ENCODE data around the gene GALR2.
A peak's percentile ranks its signal among the peaks of the same experiment; 100 is the strongest.
"Not testable (repeated sequence)": the region's sequence is repeated elsewhere in the genome, so short reads cannot be mapped to it uniquely, and the experiment has no call there.

The GALR2 gene

DNA sequence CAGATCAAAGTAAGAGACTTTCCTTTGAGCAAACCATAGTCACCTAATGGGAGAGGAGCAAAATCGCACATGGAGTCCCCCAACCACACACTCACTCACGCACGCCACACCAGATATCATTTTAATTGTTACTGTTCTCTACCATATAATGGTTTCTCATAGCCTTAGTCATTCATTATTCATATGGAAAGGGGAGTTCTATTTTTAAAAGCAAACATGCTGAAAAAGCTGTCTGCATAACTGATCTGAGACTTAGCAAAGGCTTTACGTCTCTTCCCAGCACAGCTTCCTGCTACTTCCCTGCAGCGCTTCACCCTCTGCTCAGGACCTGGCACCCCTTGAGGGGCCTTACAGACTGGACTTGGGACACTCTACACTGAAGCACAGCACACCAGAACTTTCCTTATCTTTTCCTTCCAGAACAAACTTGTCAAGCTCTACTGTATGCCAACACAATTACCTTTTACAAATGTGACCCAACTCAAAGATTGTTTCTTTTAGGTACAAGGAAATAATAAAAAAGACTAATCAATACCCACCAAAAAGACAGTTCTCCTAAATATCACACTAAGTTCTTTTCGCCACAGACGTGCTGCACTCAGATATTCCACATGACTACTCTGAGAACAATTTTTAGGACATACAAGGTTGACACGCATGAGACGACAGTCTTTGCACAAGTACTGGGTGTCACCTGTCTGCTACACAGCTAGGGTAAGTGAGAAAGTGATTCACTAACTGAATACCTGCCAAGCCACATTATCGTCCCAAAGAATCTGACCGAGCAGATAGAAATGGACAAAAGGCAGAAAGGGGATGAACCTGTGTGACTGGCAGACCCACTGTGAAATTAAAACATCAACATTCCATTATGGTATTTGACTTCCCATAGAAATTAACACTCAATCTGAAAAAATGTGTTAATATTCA is 23.8 kb upstream of the GALR2 start:
- DNase-seq (no peak), ATAC-seq (no peak)

DNA sequence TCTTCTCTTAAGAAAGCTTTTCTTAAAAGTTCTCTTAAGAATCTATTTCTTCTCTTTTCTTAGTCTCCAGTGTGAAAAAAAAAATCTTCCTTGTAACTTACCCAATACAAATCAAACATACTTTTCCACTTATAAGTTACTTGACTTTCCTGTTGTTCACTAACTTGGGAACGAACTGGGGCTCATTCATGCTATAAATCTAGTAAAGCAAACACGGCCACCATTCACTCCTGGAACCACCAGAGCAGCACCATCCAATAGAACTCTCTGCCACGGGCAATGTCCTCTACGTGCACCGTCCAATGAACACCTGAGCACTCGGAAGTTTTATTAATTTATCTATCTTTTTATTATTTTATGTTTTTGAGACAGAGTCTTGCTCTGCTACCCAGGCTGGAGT is 23.0 kb upstream of the GALR2 start:
- no peak for DNase-seq

DNA sequence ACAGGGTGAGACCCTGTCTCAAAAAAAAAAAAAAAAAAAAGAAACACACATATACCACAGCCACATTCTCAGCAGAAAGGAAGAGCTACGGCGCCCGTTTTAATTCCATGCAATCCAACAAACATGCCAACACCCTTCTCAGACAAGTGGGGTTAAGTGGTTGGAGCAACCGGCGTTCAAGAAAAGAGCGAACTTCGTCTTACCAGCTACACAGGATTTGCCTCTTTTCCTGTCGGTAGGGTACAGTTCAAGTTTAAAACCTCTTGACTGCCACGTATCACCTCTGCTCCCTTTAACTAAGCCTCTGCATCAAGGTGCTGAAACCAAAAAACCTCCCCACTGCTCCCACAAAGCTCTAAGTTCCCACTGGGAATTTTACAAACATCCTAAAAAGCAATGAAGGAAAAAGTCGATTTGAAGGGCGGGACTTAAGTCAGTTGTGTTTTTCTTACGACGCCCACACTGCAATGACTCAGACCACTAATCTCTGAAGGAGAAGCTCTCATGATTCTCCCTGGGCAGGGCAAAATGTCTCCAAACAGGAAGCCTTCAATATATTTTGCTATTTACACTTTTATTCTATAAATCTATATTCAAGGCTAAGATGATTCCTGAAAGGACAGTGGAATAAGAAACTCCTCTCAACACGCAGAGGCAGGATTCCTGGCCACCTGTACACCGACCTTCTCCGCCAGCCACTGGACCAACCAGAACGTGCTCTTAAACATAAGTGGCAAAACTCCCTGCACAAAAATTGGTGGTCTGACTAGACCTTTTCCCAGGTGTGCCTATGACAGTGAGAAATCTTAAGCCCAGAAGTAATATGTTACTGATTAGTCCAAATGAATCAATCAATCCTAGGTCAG is 21.1 kb upstream of the GALR2 start:
- DNase-seq = peak; percentile 31
- no peak for ATAC-seq

More for the DNA sequence above, 23.0 kb upstream of the GALR2 start:
- ATAC-seq = no peak

DNA sequence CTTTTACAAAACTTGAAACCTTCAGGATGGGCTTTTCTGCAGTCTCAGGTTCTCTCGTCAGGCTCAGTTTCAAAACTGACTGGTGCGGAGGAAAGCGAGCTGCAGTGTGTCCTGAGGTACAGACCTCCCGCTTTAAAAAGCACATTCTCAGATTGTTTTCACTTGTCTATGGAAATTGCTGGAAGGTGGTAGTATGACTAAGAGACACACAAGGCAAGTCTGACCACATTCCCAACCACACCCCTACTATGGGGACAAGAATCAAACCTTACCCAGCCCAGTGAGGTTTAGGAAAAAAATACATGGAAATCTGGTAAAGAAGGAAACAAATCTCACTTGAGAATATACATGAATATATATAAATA is 20.5 kb upstream of the GALR2 start:
- no peak for ATAC-seq
- DNase-seq = no peak

- DNase-seq = no peak
- ATAC-seq = no peak
These were observed 17.7 kb upstream of the GALR2 start for GRCh38 chr17:76056882-76057281.

DNA sequence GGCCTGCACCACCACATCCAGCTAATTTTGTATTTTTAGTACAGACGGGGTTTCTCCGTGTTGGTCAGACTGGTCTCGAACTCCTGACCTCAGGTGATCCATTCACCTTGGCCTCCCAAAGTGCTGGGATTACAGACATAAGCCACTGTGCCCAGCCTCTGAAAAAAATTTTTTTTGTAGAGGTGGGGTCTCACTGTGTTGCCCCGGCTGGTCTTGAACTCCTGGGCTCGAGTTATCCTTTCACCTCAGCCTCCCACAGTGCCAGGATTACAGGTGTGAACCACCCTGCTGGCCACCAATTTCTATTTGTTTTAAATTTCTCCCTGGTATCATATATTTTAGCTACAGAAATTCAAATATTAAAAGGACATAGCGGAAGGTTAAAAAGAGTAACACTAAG is 16.3 kb upstream of the GALR2 start:
- DNase-seq, ATAC-seq: not testable (repeated sequence)

GRCh38 chr17:76063875-76064546 is 10.6 kb upstream of the GALR2 start:
- DNase-seq (no peak), ATAC-seq (no peak)

GRCh38 chr17:76065775-76066174 is 8.8 kb upstream of the GALR2 start:
- DNase-seq (no peak), ATAC-seq (no peak)

- peak; percentile 48 for DNase-seq
- ATAC-seq = peak; percentile 74
These were observed 2.9 kb upstream of the GALR2 start for GRCh38 chr17:76071531-76072147.

DNA sequence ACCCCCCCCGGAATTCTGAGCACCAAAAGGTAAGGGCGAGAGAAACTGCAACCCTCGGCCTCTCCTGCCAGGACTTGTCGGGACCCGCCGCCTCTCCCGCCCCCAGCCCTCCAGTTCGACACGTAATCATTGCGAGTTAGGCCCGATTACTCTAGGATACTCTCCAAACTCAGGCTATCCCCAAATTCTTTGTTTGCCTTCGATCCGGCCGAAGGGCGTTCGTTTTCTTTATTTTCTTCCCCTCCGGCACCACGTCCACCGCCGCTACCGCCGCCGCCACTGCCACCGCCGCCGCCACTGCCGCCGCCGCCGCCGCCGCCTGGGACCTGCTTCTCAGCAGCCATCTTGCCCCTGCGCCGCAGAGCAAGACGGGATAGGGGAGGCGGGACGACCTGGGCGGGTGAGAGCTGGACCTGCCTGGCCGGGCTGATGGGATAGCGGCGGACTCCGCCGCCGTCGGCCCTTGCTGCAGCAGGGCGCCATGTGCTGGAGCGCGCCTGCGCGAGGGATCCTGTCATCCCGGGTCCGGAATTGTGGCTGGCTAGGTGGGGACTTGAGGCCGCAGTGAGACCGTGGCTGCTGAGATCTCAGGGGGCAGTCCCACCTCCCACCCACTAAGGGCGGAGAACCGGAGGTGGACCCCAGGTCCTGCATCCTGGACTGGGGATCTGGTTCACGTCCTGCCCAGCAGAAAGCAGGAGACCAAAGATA is 2.3 kb upstream of the GALR2 start, which contains the start of gene SRP68:
TSS of gene SRP68 (minus strand) at position 370 of the 711 bp plus-strand sequence. CDS start at position 344, 26 bp downstream.
- ATAC-seq = peak; percentile 88
- DNase-seq = peak; percentile 87

DNA sequence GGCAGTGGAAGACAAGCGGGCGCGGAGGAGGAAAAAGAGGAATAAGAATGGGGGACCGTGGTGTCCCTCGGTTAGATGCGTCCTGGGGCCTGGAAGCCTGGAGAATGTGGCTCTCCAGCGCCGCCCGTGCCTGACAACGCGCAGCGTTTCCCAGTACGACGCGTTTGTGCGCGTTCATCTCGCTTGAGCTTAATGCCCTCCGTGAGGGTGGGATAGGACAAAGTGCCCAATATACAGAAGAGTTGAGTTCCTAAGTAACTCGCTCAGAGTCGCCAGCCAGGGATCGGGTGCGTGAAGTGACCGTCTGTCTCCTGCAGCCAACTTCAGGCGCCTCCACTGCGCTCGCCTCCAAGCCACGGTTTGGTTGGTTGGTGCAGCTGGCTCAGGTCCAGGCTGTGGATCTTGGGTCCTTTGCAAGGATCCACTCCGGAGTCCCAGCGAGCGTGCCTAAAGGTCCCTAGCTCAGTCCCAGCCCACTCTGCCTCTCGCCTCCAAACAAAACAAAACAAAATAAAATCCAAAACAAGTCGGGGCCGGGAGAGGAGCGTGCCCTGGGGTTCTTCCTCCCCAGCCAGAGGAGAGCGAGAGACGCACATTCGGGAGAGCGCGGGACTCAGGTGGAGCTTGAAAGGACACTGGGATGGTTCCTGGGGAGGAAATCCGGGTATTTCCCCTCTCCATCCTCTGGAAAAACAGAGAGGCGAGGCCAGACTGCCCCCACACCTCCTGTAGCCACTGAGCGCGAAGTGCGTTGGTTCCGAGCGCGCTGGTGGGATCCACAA is 974 bp downstream of the GALR2 start:
- ATAC-seq = no peak
- no peak for DNase-seq

GRCh38 chr17:76076146-76076764 is 1.7 kb downstream of the GALR2 start:
- no peak for DNase-seq
- no peak for ATAC-seq

DNA sequence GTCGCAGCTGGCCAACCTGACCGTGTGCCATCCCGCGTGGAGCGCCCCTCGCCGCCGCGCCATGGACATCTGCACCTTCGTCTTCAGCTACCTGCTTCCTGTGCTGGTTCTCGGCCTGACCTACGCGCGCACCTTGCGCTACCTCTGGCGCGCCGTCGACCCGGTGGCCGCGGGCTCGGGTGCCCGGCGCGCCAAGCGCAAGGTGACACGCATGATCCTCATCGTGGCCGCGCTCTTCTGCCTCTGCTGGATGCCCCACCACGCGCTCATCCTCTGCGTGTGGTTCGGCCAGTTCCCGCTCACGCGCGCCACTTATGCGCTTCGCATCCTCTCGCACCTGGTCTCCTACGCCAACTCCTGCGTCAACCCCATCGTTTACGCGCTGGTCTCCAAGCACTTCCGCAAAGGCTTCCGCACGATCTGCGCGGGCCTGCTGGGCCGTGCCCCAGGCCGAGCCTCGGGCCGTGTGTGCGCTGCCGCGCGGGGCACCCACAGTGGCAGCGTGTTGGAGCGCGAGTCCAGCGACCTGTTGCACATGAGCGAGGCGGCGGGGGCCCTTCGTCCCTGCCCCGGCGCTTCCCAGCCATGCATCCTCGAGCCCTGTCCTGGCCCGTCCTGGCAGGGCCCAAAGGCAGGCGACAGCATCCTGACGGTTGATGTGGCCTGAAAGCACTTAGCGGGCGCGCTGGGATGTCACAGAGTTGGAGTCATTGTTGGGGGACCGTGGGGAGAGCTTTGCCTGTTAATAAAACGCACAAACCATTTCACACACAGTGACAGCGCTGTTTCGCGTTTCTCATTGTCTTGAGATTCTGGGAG is 2.4 kb downstream of the GALR2 start:
- DNase-seq = no peak
- ATAC-seq = no peak

DNA sequence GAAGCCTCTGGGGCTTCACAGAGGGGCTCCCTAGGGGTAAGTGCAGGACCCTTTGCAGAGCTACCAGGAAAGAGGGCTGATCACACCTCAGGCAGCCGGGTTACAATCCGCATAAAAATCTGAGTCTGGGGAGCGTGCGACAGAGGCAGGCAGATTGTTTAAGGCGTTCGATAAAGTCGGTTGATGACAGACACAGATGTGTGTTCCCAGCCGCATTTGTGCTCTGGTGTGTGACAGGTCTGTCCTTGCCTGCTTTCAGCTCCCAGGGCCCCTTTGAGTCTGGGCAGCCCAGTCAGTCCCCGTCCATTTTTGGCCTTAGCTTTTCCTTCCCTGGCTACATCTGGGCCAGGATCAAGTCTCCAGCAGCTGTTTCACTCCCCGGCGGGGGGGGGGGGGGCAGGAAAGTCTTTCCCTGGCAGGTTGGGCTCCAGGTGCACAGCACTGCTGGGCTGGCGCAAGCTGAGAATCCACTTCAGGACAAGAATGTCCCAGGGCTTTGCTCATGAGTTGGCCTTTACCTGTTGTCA is 3.1 kb downstream of the GALR2 start:
- ATAC-seq = no peak
- no peak for DNase-seq

DNA sequence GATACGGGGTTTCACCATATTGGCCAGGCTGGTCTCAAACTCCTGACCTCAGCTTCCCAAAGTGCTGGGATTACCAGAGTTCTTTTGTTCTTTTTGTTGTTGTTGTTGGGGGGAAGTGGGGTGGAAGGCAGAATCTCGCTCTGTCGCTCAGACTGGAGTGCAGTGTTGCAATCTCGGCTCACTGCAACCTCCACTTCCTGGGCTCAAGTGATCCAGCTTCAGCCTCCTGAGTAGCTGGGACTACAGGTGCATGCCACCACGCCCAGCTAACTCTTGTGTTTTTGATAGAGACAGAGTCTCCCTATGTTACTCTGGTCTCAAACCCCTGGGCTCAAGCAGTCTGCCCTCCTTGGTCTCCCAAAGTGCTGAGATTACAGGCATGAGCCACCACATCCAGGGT is 3.8 kb downstream of the GALR2 start:
- not testable (repeated sequence) for DNase-seq, ATAC-seq

DNA sequence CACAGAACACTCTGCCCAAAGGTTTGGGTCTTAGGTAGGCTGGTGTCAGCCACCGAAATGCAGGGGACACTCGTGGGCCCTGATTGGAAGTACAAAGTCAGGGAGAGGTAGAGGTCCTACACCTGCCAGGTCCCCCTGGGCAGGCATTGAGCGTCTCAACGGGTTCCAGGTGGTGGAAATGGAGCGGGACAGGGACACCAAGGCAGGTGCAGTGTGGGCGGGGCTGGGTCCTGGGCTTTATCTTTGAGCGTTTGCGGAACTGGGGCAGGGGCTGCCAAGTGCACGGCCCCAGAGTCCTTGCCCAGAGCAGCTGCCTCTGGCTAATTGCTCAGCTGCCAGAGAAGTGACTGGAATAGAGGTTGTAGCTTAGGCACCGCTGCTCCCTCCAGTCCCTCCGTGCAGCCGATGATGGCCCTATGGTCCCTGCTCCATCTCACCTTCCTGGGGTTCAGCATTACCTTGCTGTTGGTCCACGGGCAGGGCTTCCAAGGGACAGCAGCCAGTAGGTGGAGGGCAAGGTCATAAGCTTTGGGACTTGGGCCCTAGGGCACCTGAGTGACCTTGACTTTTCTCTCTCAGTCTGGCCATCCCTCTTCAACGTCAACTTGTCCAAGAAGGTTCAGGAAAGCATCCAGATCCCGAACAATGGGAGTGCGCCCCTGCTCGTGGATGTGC is 4.4 kb downstream of the GALR2 start, which contains the start of gene ZACN:
TSS of gene ZACN (plus strand) at position 323 of the 675 bp plus-strand sequence. CDS start at position 406, 83 bp downstream.
- DNase-seq (no peak), ATAC-seq (no peak)

- ATAC-seq (no peak), DNase-seq (no peak)
These were observed 5.0 kb downstream of the GALR2 start for GRCh38 chr17:76079535-76079955.
